Measurements from ENCODE around the gene KXD1. TPM values are rescaled to one million over a fixed set of nuclear protein-coding genes. Genes with fewer than 3 reads are reported as not detected.

KXD1 gene
- polyA plus RNA-seq, 1 of the 3 experiments (the other 2 are of a cell fraction) = 151 TPM

- POLR2A ChIA-PET = interaction anchor here (0.6 to 2.5 kb wide), 5 partner anchors 13 to 293 kb away, joined by 3 to 14 read pairs (median 3); partner anchors contain the start of gene UBA52
- H3K9me2 ChIP-seq = no peaks in the 10 kb centered on the region
- peaks cover 48% of the 10 kb centered on the region for H3K79me2 ChIP-seq (ENCODE audit: insufficient read depth)
- H3K9ac ChIP-seq = peak overlapping the region; percentile 75
- WGBS (ENCODE audit: low lambda C conversion rate) = 2% methylated on average over 11 of the region's 11 CpGs
- H3K36me3 ChIP-seq (replicated peaks in 1 of 2; ENCODE audit: control insufficient read depth in 1 of 2, insufficient read depth in 2 of 2, low read length in 1 of 2) = peaks cover 4 to 10% of the 10 kb centered on the region in 2 experiments
- H3K4me2 ChIP-seq = peak overlapping the region; percentile 90
- CTCF ChIA-PET = interaction anchor here (0.8 to 2.5 kb wide), 12 partner anchors 11 to 336 kb away, joined by 3 to 8 read pairs (median 4); partner anchors contain the start of genes REX1BD and UBA52
- peaks cover 3% of the 10 kb centered on the region for H3F3A ChIP-seq (replicated peaks; ENCODE audit: insufficient read depth)
- no peaks in the 10 kb centered on the region for H3K9me3 ChIP-seq
- DNase-seq = no peak
- H3K27me3 ChIP-seq (ENCODE audit: insufficient read depth) = no peaks in the 10 kb centered on the region
- TF ChIP-seq TEAD4 (IDR thresholded peaks at IDR 0.05; ENCODE audit: borderline replicate concordance, insufficient read depth) = no peak
- TF ChIP-seq FOXM1 (IDR thresholded peaks at IDR 0.05; ENCODE audit: low read depth) = no peak
- no peak for TF ChIP-seq YY1 (IDR thresholded peaks at IDR 0.05; ENCODE audit: low read depth)
- TF ChIP-seq GATA2 (CRISPR knock-in tag; IDR thresholded peaks at IDR 0.05) = no peak
- no peak for TF ChIP-seq IRF3 (IDR thresholded peaks at IDR 0.05; ENCODE audit: low read depth, low read length)
- no peak for TF ChIP-seq FOSL2 (IDR thresholded peaks at IDR 0.05; ENCODE audit: borderline replicate concordance, low read depth)
- TF ChIP-seq MXI1 (IDR thresholded peaks at IDR 0.05; ENCODE audit: low read depth, low read length) = no peak
- TF ChIP-seq RAD21 (IDR thresholded peaks at IDR 0.05; ENCODE audit: low read length) = no peak
- TF ChIP-seq ELF1 (IDR thresholded peaks at IDR 0.05) = no peak
- no peak for TF ChIP-seq SIN3A (IDR thresholded peaks at IDR 0.05; ENCODE audit: borderline replicate concordance, low read depth, low read length)
- no peak for TF ChIP-seq REST (IDR thresholded peaks at IDR 0.05; ENCODE audit: low read depth, low read length)
- no peak for TF ChIP-seq MEF2A (IDR thresholded peaks at IDR 0.05; ENCODE audit: borderline replicate concordance, low read depth)
- no peak for TF ChIP-seq FOXJ3 (CRISPR knock-in tag; IDR thresholded peaks at IDR 0.05)
- no peak for TF ChIP-seq MAX (IDR thresholded peaks at IDR 0.05; ENCODE audit: low read depth)
- TF ChIP-seq RXRA (IDR thresholded peaks at IDR 0.05; ENCODE audit: borderline replicate concordance, low read depth) = no peak
- no peaks in the 10 kb centered on the region for H4K20me1 ChIP-seq (ENCODE audit: insufficient read depth)
- peak overlapping the region; percentile 78 to 85 for H3K4me3 ChIP-seq (ENCODE audit: low read depth in 2 of 2, low read length in 1 of 2)
- peaks cover 0 to 5% of the 10 kb centered on the region in 2 experiments; a peak in 1 of 4 replicates for H3K4me1 ChIP-seq (ENCODE audit: control insufficient read depth in 1 of 2, insufficient read depth in 2 of 2, low read depth in 1 of 2, low read length in 1 of 2)
- H2AFZ ChIP-seq (ENCODE audit: low read depth) = peak overlapping the region; percentile 31; the same call in 1 of the 2 replicates
- peak overlapping the region; percentile 46 to 60 for H3K27ac ChIP-seq (ENCODE audit: low read depth in 2 of 2, low read length in 1 of 2)
These were observed 509 bp downstream of the KXD1 start for GRCh38 chr19:18558202-18558555.

Measured in SK-N-SH (cell line).